ENCODE results near the gene PTER. TPM values are rescaled to one million over a fixed set of nuclear protein-coding genes. Genes with fewer than 3 reads are reported as not detected.

PTER gene
- total RNA-seq, 6 experiments from 2014 or later, result 8.5 to 31.8 (median 12.2) TPM

DNA sequence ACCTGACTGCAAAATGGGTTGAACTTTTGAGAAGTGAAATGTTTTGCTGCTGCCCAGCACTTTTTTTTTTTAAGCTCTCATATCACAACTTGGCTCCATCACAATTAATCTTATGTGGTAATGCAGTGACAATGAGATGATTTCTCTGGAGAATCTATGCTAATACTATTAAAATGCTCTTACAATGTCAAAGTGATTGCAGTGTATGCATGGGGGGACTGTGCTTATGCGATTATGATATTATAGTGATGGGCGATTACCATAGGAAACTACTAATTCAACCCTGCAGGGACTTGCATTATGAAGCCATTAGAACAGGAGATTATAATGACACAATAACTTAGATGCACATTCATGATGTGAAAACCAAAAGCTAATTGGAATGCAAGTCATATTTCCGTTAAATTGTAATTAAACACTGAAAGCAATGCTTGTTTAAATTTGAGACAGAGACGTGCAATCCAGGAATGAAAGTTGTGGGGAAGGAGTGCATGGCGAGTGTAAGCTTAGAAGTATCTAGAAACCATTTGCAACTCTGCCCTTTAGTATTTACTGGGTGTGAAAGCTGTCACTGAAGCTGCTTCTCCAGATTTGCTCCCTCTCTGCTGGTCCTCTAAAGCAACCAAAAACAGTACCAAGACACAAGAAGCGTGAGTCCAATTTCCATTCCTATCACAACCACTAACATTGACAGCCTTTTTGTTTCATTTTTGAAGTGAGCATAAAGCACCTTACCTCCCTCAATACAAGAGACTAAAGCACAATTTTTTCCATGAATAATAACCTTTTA lies 21.6 kb downstream of the PTER start:
- no peak overlapping the region for H3K4me3 ChIP-seq
- ATAC-seq (no peak), DNase-seq (no peak)
- WGBS (ENCODE audit: insufficient coverage, low coverage, low lambda C conversion rate, missing lambda C conversion rate), result 77% methylated on average over 6 of the region's 6 CpGs
- TF ChIP-seq, protein P1, sequence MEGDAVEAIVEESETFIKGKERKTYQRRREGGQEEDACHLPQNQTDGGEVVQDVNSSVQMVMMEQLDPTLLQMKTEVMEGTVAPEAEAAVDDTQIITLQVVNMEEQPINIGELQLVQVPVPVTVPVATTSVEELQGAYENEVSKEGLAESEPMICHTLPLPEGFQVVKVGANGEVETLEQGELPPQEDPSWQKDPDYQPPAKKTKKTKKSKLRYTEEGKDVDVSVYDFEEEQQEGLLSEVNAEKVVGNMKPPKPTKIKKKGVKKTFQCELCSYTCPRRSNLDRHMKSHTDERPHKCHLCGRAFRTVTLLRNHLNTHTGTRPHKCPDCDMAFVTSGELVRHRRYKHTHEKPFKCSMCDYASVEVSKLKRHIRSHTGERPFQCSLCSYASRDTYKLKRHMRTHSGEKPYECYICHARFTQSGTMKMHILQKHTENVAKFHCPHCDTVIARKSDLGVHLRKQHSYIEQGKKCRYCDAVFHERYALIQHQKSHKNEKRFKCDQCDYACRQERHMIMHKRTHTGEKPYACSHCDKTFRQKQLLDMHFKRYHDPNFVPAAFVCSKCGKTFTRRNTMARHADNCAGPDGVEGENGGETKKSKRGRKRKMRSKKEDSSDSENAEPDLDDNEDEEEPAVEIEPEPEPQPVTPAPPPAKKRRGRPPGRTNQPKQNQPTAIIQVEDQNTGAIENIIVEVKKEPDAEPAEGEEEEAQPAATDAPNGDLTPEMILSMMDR (IDR thresholded peaks at IDR 0.05), result no peak
- TF ChIP-seq POLR2A (IDR thresholded peaks at IDR 0.05), result no peak
- no peak overlapping the region for H3K27ac ChIP-seq
- no peaks in the 10 kb centered on the region for H3K4me1 ChIP-seq
- no peaks in the 10 kb centered on the region for H3K9me3 ChIP-seq
- no peaks in the 10 kb centered on the region for H3K27me3 ChIP-seq
- H3K36me3 ChIP-seq, result no peaks in the 10 kb centered on the region
- intact Hi-C loops (cut with DNase I), result no loop called here

DNA sequence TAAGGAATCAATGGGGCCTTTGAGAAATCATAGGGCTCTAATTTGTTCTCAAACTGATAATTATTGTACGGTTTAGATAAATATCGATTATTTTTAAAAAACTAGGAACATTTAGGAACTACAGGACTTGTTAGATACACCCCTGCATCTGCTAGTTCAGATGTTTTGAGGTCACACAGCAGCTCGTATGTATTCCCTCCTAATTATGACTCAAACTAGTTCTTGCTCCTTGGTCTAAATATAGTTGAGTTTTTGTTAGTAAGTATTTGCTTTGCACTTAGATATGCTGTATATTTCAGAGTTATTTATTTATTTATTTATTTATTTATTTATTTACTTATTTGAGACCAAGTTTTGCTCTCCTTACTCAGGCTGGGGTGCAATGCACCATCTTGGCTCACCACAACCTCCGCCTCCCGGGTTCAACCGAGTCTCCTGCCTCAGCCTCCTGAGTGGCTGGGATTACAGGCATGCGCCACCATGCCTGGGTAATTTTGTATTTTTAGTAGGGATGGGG lies 22.7 kb downstream of the PTER start:
- intact Hi-C loops (cut with DNase I), result no loop called here
- H3K4me1 ChIP-seq, result no peaks in the 10 kb centered on the region
- ATAC-seq (no peak), DNase-seq (no peak)
- H3K9me3 ChIP-seq, result no peaks in the 10 kb centered on the region
- no peaks in the 10 kb centered on the region for H3K27me3 ChIP-seq
- no peak overlapping the region for H3K27ac ChIP-seq
- no peak for TF ChIP-seq POLR2A (IDR thresholded peaks at IDR 0.05)
- TF ChIP-seq, protein P1 (IDR thresholded peaks at IDR 0.05), result no peak
- H3K4me3 ChIP-seq, result no peak overlapping the region
- WGBS (ENCODE audit: insufficient coverage, low coverage, low lambda C conversion rate, missing lambda C conversion rate), result 97% methylated on average over 7 of the region's 7 CpGs
- no peaks in the 10 kb centered on the region for H3K36me3 ChIP-seq

DNA sequence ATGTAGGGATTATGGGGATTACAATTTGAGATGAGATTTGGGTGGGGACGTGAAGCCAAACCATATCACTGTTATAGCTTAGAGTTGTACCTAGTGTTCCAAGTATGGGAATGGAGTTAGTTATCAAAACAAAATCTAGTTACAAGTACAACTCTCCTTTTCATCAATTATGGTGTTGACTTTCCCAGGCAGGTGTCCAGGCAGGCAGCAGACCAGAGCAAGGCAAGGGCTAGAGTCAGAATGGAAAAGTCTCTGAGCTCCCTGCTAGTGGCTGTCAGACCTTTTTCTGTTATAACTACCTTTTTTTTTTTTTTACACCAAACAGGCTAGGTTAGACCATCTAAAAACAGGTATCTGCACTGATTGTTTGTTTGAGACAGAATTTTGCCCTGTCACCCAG lies 29.2 kb downstream of the PTER start:
- no peak overlapping the region for H3K27ac ChIP-seq
- no peak for DNase-seq
- no peaks in the 10 kb centered on the region for H3K9me3 ChIP-seq
- H3K4me1 ChIP-seq, result no peaks in the 10 kb centered on the region
- no peaks in the 10 kb centered on the region for H3K36me3 ChIP-seq
- TF ChIP-seq, protein P1 (IDR thresholded peaks at IDR 0.05), result no peak
- TF ChIP-seq POLR2A (IDR thresholded peaks at IDR 0.05), result no peak
- no peak for ATAC-seq
- intact Hi-C loops (cut with DNase I), result no loop called here
- WGBS (ENCODE audit: insufficient coverage, low coverage, low lambda C conversion rate, missing lambda C conversion rate), result 88% methylated on average over 1 of the region's 1 CpG
- H3K27me3 ChIP-seq, result no peaks in the 10 kb centered on the region
- H3K4me3 ChIP-seq, result no peak overlapping the region

- Histone ChIP-seq H3K9me3 (no peaks in the 10 kb centered on the region), H3K36me3 (no peaks in the 10 kb centered on the region), H3K4me3 (no peak overlapping the region), H3K27ac (no peak overlapping the region), H3K4me1 (no peaks in the 10 kb centered on the region), H3K27me3 (no peaks in the 10 kb centered on the region)
- ATAC-seq (peak in 1 of 4 donors; percentile 42), DNase-seq (peak in 1 of 3 donors; percentile 19)
- no peak for TF ChIP-seq POLR2A (IDR thresholded peaks at IDR 0.05)
- intact Hi-C loops (cut with DNase I), result no loop called here
- WGBS (ENCODE audit: insufficient coverage, low coverage, low lambda C conversion rate, missing lambda C conversion rate), result 60% methylated on average over 5 of the region's 5 CpGs
Observed at GRCh38 chr10:16470747-16471146, 33.9 kb downstream of the PTER start.

DNA sequence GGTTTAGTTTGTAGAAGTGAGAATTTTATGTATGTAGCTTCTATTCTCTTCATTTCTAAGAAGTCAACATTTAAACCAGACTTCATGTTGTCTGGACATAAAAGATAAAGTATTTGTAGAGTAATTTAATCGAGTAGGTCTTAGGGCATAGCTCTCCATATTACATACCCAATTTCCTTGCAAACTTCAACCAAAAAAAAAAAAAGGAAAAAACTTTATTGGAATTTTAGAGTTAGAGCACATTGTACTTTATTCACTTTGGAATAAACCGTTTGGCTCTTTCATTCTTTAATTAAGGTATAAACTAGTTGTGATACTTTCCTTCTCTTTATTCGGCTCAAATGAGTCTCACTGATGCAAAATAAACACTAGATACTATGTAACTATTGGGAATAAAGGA lies 36.0 kb downstream of the PTER start:
- no peak for ATAC-seq
- Histone ChIP-seq H3K9me3 (no peaks in the 10 kb centered on the region), H3K4me3 (no peak overlapping the region), H3K27me3 (no peaks in the 10 kb centered on the region), H3K36me3 (no peaks in the 10 kb centered on the region), H3K27ac (no peak overlapping the region), H3K4me1 (no peaks in the 10 kb centered on the region)
- TF ChIP-seq, protein P1 (IDR thresholded peaks at IDR 0.05), result no peak
- TF ChIP-seq POLR2A (IDR thresholded peaks at IDR 0.05), result no peak
- intact Hi-C loops (cut with DNase I), result no loop called here
- 80% methylated on average over 3 of the region's 3 CpGs for WGBS (ENCODE audit: insufficient coverage, low coverage, low lambda C conversion rate, missing lambda C conversion rate)
- no peak for DNase-seq
